HG02885 (cell line): ENCODE measurements around the gene ATP5MG.
"Not testable (repeated sequence)": the region's sequence is repeated elsewhere in the genome, so short reads cannot be mapped to it uniquely, and the experiment has no call there.

Experiments
- ATAC-seq: cut with Tn5 transposase; IDR thresholded peaks from one replicate; pipeline ENCODE4 v1.9.1; 2021; ENCODE audit warnings: mild to moderate bottlenecking; ENCODE audit not compliant: unreplicated experiment, poor library complexity

Gene ATP5MG

DNA sequence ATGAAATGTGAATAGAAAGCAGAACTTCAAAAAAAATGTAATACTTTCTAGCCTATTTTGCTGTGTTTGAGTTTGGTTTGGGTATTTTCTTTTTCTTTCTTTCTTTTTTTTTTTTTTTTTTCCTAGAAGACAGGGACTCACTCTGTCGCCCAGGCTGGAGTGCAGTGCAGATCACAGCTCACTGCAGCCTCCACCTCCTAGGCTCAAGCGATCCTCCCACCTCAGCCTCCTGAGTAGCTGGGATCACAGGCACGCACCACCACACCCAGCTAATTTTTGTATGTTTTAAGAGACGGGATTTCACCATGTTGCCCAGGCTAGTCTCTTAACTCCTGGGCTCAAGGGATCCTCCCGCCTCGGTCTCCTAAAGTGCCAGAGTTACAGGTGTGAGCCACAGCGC lies 1.2 kb downstream of the ATP5MG start:
- ATAC-seq, result not testable (repeated sequence)

DNA sequence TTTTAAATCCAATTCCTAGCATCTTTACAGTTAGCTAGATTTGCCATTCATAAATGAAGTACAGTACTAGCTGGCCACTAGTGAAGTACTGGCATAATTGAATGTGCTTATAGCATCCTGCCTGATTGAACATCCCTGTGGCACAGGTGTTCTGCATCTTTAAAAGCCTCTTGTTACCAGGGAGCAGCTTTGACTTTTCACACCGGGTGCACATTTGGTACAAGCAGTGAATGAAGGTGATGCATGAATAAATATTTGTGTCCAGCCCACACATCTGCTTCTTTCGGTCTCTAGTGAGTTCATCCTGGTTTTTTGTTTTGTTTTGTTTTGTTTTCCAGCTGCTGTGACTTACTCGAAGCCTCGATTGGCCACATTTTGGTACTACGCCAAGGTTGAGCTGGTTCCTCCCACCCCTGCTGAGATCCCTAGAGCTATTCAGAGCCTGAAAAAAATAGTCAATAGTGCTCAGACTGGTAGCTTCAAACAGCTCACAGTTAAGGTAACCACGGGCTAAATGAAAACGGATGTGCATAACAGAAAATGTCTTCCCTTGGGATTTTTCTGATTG lies 5.3 kb downstream of the ATP5MG start:
- ATAC-seq, result no peak

DNA sequence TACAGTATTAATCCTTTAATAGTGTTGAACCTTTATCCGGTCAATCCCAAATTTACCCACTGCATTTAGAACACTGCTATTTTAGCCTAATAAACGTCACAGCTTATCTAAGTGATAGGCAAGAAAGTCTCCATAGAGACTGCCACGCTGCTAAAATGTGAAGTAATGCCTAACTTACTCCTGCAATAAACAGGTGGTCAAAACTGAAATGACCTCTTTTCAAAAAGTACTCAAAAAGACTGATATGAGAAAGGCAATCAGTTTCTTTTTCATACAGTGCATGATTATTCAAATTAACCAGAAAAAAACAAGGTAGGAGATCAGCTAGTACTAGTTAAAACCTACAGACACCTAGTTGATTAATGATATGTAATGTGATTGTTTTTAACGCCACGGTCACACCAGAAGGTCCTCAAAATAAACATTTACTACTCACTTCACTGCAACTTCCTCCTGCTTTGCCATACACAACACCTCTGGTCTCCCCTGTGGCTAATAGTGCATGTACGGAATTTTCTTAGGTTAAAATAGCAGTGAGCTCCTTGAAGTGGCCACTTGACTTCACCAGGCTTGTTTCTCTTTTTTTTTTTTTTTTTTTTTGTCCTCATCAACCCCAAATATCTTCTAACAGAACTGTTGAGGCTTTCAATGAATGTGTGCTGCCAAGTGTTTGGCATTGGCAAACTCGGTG lies 8.8 kb downstream of the ATP5MG start:
- no peak for ATAC-seq

DNA sequence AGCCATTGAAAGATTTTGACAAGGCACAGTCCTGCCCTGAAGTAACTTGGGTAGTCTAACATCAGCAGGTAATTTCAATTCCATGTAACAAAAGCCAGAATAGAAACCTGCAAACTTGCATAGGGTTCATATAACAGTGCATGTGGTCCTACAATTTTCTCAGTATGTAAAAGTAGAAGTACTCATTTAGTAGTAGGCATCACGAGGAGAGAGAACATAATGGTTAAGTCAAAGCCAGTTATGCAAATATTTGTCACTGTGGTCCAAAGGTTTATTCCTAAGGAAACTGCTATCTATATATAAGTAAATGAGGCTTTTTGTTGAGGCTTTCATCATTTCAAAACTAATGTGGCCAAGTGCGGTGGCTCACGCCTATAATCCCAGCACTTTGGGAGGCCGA lies 10.1 kb downstream of the ATP5MG start:
- no peak for ATAC-seq

DNA sequence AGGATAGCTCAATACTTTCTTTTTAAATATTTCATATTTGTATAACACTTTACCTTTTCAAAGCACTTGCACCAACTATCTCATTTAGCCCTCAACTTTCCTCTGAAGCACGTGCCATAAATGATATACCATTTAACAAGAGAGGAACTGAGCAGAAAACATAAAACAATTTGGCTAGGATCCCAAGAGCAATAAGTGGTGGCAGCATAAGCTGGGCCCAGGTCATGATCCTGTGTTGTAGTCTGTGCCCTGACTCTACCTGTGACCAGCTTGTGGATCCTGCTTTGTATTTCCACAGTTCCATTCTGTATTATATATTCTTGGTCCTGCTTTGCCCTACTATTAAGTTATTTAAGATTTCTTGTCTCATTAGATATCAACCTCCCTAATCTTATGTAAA lies 11.5 kb downstream of the ATP5MG start:
- no peak for ATAC-seq

DNA sequence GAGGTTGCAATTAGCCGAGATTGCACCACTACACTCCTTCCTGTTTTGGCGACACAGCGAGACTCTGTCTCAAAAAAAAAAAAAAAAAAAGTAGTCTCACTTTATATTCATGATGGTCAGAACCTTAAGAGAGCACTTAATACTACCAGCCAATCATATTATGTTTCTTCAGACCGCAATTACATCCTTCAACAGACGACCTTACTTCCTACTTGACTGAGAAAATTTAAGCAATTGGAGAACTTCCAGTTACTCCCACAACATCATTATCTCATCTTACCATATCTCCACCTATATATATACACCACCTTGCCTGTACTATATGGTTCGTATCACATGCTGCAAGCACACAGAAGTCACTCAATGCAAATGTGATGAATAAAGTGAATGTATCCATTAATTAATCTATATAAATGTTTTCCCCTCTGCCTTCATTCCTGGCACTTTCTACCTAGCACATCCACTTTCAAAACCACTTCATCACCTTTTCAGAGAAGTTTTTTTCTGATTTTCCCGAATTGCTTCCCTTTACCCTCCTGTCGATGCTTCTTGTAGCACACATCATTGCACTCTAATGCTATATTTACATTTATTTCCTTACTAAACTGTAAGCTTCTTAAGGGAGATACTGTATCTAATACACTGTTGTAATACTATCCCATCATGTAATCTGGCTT lies 13.8 kb downstream of the ATP5MG start:
- no peak for ATAC-seq

DNA sequence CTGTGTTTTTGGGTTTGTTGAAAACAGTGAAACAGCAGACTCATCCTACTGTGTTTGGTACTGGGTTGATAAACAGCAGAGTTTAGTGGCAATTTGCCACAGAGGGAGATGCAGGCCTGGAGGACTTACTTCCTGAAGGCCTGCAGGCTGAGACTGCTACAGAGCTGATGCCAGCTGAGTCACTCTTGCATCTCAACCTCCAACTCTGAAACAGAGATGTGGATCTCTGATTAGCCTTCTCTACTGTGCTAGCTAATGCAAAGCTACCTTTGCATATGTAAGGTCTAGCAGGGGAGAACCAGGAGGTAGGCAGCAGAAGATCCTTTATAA lies 14.3 kb downstream of the ATP5MG start:
- no peak for ATAC-seq

DNA sequence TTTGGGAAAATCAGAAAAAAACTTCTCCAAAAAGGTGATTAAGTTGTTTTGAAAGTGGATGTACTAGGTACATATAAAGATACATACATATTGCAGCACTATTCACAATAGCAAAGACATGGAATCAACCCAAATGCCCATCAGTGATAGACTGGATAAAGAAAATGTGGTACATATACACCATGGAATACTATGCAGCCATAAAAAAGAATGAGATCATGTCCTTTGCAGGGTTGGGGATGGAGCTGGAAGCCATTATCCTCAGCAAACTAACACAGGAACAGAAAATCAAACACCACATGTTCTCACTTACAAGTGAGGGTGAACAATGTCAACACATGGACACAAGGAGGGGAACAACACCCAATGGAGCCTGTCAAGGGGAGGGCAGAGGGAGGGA lies 15.5 kb downstream of the ATP5MG start:
- not testable (repeated sequence) for ATAC-seq

DNA sequence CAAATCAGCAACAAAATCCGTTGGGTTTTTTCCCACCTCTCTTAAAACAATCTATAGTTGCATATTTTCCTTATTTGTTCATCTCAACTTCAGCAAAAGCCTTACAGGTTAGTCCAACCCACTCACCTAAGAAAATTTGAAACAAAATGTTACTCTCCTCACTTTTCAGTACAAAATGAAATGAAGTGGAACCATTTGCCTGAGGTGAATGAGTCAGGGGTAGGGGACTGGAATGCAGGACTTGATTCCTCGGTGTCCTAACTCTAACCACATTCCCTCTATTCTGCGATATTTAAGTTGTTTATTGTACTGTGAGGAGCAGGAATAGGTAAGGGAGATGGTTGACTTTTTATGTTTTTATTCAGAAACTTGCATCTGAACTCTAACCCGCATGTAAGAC lies 16.4 kb downstream of the ATP5MG start:
- ATAC-seq, result no peak

DNA sequence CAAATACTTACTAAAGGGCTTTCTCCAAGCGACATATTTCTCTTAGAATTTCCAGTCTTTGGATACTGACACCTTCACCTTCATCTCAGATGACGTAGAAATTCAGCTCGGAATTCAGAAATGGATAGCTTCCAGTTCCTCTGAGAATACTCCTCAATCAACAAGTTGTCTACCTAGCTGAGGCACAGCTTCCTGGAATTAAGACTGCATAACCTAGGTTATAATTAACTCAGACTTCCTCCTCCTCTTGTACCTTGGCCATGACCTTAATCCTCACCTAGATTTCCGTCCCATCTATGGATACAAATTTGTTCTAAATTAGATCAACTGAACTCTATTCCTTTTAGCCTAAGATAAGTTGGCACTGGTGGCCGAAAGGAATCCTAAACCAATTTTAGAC lies 17.4 kb downstream of the ATP5MG start:
- ATAC-seq, result no peak

DNA sequence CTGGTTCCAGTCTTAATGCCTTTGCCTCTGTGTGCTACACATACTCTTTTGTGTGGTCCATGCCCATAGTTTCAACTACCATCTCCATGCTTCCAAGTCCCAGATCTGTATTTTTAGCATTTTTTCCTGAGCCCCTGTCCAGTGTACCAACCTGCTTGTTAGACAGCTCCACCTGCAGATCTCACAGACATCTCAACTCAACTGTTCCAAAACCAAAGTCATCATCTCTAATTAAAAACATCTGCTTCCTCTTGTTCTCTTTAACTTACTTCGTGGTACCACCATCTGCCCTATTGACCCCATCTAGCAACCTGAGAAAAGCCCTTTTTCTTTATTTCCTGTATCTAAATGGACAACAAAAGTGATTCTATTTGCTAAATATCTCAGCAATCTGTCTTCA lies 26.3 kb downstream of the ATP5MG start:
- no peak for ATAC-seq

DNA sequence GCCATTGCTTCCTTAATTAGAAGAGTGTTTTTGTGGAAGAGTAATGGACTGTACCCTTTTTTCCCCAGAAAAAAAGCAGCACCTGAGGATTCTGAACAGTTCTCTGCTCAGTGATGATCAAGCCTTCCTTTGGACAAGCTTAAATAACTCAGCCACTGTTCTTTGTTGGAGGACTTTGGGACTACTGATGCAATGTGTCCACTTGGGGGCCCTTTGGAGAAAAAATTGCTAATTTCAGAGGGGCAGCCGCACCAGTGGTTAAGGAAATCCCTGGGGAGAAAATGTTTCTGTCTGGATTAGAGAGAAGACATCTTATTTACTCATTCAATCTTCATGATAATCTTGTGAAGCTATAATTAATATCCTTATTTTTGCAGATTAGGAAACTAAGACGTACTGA lies 29.6 kb downstream of the ATP5MG start:
- no peak for ATAC-seq

DNA sequence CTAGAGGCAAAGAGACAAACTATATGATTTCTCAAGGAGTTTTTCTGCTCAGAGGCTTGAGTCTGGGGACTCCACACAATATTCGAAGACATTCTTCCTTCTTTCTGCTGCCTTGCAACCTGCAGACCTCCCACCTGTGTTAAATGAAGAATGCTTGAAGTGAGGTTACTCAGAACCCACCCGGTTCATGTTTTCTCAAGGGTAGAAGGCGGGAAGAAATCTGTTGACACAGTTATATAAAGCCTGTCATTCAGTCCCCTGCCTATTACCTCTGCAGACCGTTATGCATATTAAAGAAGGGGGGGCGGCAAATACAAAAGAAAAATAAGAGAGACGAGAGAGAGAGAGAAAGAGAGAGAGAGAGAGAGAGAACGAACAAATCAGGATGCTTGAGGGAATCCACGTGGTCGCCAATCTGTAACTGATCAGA lies 32.7 kb downstream of the ATP5MG start:
- no peak for ATAC-seq

DNA sequence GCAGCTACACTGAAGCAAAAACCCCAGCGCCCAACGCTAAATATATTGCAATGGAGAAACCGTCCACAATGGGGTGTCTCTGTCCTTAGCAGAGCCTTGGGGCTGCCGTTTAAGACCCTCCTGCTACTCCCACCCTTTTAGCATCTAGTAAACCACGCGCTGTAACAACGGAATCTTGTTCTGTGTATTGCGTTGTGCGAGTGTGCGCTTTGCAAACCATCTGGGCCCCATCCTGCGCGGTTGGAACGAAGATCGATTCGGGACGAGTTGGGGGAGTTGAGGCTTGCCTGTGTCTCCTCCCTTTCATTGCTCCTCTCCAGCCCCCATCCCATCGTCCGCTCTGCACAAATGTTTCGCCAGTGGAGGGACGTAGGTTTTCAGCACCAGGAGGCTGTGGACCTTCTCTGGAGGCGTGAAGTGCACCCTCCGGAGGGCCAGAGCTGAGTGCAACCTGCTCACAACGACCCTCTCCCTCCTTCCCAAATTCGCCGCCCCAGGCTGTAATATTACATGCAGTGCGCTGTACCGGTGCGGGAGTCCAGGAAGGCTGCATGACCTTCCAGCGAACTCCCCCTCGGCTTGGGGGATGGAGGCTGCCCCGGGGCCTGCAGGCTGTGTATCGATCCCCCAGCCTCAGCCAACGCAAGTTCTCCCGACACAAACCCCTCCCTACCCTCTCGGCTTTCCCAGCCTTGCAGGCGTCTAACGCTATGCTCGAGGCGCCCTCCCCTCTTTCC lies 33.3 kb downstream of the ATP5MG start:
- no peak for ATAC-seq

DNA sequence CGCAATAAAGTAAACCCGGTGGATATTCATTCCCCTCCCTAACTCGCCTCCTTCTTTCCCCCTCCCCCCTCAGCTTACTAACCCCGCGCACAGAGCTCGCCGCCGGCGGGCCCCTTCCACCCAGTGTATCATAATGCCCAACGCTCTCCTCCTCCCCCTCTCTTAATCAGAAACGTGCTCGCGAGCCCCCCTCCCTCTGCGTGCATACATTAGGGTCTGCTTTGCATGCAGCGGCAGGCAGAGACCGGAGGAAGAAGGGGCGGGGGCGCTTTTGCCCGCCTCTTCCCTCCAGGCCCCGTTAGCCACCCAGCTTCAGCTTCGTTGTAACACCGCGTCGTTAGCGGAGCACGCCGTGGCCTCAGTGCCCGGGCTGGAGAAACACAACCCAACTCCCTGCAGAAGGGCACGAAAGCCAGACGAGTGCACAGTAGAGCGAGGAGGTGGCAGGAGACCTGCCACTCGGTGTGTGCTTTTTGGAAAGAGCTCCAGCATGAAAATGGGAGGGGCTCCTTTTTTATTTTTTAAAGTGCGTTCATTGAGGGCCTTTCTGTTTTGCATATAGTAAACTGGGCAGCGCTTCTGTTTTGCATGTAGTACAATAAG lies 34.0 kb downstream of the ATP5MG start:
- peak; percentile 25 for ATAC-seq

DNA sequence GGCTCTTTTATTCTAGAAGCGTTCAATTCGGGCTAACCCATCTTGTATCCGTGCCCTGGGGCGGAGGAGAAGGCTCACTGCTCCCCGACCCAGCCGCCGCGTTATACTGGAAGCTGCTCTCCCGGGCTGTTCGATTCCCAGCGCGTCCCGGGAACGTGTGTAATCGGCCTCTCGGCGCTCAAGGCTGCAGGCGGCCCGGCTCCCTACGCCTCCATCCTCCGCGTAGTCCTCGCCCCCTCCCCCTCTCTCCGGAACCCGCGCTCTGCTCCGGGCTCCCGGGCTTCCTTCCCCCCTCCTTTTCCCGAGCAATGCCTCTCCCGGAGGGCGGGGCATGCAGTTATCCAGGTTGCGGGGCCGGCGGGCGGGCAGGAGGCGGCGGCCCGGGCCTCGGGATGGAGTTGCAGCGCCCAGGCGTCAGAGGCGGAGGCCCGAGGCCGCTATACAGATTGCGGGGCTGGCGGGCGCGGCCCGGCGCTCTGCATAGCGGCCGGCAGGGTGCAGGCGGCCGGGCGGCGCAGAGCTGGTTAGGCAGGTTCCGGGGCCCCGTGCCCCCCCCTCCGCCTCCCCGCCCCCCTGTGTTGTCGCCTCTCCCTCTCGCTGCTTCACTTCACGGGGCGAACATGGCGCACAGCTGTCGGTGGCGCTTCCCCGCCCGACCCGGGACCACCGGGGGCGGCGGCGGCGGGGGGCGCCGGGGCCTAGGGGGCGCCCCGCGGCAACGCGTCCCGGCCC lies 34.7 kb downstream of the ATP5MG start, which contains the start of gene KMT2A:
KMT2A (plus strand) TSS at position 600 of the 732 bp plus-strand sequence; CDS start at position 621, 21 bp downstream.
- ATAC-seq, result peak; percentile 65

DNA sequence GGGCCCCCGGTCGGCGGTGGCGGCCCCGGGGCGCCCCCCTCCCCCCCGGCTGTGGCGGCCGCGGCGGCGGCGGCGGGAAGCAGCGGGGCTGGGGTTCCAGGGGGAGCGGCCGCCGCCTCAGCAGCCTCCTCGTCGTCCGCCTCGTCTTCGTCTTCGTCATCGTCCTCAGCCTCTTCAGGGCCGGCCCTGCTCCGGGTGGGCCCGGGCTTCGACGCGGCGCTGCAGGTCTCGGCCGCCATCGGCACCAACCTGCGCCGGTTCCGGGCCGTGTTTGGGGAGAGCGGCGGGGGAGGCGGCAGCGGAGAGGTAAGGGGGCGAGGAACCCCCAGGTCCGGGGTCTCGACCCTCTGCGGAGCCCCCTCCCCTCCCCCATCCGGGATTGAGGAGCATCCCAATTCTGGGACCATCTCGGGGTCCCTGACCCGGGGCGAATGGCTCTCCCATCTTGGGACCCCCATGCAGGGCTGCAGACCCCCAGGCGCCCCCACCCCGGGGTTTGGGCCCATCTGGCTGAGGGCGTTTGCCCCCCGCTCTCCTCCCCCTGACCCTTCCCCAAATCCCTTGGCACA lies 35.3 kb downstream of the ATP5MG start:
- peak; percentile 8 for ATAC-seq

DNA sequence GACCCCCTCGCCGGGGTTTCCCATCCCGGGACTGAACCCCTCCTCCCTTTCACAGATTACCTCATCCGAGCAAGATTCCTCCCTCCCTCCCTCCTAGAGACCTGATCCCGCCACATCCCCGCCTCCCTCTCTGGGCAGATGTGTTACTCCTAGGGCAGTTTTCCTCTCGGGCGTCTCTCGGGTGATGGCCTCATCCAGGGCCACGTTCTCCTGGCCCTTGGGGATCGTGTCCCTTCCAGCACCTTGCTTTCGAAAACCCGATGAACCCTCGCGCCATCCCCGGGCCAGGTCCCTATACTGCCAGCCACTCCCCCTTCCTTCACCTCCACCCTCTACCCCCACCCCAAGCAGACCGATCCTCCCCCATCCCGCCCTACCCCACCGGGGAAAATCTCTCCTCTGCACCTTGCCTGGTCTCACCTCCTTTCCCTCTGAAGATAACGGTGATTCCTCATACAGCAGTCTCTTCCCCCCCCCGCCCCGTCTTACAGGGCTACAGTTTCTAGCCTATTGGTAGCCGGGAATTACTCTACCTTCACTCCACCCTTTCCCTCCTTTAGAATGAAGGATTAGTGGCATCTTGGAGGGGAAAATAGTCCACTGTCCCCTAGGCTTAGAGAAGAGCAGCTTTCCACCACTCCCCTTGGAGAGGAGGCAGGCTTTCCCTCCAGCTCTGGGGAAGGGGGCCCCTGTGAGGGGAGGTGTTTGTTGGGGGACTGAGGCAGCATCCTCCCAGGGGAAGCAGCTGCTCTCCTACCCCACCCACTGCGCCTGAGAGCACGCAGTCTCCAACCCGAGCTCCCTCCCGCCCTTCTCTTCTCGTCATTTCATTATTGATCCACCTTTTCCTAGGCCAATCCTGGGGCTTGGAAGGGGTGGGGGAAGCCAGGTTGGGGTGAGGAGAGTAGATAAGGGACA lies 36.1 kb downstream of the ATP5MG start:
- ATAC-seq, result no peak
